Fibroblast of mammary gland (primary cell): ENCODE measurements around the gene ATXN7.

ENCODE experiments used
- DNase-seq: peaks from one replicate; pipeline ENCODE4 v3.0.0-alpha.2; 2010; ENCODE audit warnings: low read depth
- H3K4me3 ChIP-seq: 2 replicates; pipeline ENCODE4 v1.5.1; 2011; ENCODE audit warnings: low read depth, mild to moderate bottlenecking, low read length, moderate library complexity; ENCODE audit not compliant: control insufficient read depth
- TF ChIP-seq, protein P1 (sequence below): conservative IDR thresholded peaks from 2 replicates; pipeline ENCODE4 v1.5.1; 2011; ENCODE audit warnings: low read depth, low read length, inconsistent platforms; ENCODE audit not compliant: control insufficient read depth, insufficient read depth

ATXN7 gene, protein sequence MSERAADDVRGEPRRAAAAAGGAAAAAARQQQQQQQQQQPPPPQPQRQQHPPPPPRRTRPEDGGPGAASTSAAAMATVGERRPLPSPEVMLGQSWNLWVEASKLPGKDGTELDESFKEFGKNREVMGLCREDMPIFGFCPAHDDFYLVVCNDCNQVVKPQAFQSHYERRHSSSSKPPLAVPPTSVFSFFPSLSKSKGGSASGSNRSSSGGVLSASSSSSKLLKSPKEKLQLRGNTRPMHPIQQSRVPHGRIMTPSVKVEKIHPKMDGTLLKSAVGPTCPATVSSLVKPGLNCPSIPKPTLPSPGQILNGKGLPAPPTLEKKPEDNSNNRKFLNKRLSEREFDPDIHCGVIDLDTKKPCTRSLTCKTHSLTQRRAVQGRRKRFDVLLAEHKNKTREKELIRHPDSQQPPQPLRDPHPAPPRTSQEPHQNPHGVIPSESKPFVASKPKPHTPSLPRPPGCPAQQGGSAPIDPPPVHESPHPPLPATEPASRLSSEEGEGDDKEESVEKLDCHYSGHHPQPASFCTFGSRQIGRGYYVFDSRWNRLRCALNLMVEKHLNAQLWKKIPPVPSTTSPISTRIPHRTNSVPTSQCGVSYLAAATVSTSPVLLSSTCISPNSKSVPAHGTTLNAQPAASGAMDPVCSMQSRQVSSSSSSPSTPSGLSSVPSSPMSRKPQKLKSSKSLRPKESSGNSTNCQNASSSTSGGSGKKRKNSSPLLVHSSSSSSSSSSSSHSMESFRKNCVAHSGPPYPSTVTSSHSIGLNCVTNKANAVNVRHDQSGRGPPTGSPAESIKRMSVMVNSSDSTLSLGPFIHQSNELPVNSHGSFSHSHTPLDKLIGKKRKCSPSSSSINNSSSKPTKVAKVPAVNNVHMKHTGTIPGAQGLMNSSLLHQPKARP

DNA sequence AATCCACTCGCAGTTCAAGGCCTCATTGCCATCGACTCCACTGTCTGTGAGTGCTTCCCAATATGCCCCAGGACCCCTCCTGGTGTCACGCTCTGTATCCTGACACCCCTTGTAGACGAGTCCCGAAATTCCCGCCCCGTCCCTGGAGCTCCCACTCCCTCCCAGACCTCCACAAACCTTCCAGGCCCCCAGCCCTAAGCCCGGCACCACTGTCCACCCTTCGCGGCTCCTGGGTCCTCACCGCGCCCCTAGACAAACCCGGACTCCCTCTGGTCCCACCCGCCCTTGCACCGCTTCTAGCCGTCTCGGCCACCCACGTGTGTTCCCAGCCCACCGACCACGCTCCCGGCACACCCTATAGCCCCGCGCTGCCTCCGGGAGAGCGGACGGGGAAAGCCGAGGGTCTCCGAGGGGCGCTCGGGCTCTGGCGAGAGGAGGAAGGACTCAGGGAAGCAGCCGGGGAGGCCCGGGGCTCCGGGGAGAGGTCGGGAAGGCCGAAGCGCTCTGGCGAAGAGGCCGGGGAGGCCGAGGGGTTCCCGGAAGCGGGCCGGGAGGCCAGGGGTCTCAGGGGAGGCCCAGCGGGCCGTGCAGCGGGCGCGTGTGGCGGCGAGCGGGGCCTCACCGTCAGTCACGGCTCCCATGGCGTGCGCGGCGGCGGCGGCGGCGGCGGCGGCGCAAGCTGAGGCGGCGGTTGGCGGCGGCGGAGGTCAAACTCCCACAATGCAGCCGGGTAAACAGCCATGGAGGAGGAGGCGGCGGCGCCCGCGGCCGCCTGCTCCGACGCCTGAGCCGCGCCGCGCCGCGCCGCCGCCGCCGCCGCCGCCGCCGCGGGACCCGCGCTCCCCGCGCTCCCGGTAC, at the start of gene ATXN7, which contains the start of gene THOC7:
TSS of gene ATXN7 (plus strand) at position 718 of the 858 bp plus-strand sequence. CDS start 48,732 bp downstream, outside the sequence.
TSS of gene THOC7 (minus strand) at position 656 of the 858 bp plus-strand sequence. CDS start at position 641, 15 bp downstream.
- TF ChIP-seq, protein P1, sequence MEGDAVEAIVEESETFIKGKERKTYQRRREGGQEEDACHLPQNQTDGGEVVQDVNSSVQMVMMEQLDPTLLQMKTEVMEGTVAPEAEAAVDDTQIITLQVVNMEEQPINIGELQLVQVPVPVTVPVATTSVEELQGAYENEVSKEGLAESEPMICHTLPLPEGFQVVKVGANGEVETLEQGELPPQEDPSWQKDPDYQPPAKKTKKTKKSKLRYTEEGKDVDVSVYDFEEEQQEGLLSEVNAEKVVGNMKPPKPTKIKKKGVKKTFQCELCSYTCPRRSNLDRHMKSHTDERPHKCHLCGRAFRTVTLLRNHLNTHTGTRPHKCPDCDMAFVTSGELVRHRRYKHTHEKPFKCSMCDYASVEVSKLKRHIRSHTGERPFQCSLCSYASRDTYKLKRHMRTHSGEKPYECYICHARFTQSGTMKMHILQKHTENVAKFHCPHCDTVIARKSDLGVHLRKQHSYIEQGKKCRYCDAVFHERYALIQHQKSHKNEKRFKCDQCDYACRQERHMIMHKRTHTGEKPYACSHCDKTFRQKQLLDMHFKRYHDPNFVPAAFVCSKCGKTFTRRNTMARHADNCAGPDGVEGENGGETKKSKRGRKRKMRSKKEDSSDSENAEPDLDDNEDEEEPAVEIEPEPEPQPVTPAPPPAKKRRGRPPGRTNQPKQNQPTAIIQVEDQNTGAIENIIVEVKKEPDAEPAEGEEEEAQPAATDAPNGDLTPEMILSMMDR: no peak

DNA sequence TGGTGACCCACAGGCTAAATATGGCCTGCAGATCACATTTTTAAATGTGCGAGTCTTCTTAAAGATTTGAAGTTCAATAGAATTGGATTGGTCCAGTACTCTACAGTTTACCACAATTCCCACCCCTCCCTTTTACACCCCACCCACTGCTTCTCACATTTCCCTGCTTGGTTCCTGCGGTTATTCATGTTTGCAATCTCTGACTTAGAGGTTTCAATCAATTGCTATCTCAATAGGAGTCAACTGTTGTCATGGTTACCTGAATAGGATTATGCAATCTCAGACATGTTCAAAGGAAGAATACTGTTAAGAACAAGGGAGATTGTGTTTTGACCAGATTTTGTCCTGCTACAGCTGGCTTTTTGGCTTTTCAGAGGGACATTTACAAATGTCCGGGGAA, 49.4 kb upstream of the ATXN7 start:
- no peak overlapping the region for H3K4me3 ChIP-seq
- TF ChIP-seq, protein P1: no peak
- DNase-seq: peak; percentile 28

More for the DNA sequence above, at the start of gene ATXN7, which contains the start of gene THOC7:
- peak within 1 kb of the TSS; percentile 85 for H3K4me3 ChIP-seq
- DNase-seq: peak; percentile 33

DNA sequence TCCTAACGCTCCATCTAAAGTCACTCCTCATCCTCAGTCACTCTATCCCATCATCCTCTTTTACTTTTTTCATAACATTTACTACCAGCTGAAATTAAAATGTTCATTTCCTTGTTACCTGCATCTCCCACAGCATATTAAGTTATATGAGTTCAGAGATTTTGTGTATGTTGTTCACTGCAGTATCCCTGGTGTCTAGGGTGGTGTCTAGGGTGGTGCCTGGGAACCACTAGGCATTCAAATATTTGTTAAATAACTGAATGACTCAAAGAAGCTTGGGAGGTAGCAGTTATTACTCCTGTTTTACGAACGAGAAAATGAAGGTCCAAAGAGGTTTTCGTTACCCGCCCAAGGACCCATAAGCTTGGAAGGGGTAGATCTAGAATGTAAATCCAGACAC, 46.4 kb upstream of the ATXN7 start:
- TF ChIP-seq, protein P1: no peak
- DNase-seq: no peak
- H3K4me3 ChIP-seq: no peak overlapping the region

DNA sequence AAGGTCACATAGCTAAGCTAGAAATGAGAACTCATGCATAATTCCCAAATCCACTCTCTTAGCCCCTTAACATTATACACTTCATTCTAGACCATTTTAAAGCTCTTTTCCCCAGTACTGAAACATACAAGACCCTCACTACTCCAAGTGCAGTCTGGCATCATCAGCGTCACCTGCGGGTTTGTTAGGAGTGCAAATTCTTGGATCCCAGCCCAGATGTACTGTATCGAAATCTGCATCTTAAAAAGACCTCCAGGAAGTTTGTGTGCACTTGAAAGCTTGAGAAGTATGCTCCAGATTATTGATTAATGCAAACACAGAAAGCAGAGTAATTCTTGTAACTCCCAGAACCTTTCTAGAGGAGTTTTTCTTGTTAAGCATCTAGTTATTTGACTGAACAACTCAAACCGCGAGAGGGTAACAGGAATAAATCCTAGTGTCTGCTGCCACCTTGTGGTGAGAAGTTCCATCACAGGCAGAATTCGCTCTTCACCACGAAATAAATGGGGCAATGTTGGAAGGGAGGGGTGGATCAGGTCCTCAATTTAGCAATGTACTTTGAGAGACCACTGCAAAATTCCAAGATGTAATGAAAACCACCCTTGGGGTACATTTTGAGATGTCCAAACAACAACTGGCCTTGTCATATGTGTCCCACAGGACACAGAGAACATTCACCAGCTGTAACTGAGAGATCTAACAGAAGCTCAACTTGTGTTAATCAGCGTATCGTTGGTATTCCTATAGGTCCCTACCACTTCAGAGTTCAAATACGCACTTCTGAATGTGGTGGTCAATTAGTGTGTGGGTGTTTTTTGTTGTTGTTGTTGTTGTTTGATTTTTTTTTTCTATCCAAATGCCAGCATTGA, 45.2 kb upstream of the ATXN7 start:
- TF ChIP-seq, protein P1: peak; percentile 86
- H3K4me3 ChIP-seq: no peak overlapping the region
- peak; percentile 67 for DNase-seq

DNA sequence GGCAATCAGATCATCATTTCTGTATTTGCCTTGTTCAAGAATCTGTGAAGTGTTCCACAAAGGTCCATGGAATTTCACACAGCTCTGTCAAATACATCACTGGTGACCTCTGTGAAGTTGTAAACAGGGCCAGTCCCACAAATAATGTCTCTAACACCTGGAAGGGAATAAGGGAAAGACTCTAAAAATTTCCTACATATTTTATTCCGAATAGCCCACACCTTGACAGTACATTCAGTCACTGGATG, 44.6 kb upstream of the ATXN7 start, which contains the start of gene C3orf49:
TSS of gene C3orf49 (plus strand) at position 149 of the 248 bp plus-strand sequence. CDS start 173 bp downstream, outside the sequence.
- TF ChIP-seq, protein P1: no peak
- H3K4me3 ChIP-seq: no peak within 1 kb of the TSS
- no peak for DNase-seq
